Caco-2 (cell line): ENCODE results near the gene RFTN1. TPM values are rescaled to one million over a fixed set of nuclear protein-coding genes. Genes with fewer than 3 reads are reported as not detected.
A peak's percentile ranks its signal among the peaks of the same experiment; 100 is the strongest.

Experiments
- BruUV-seq: library from RNA; stranded (reverse); fragments of 400-500 nt; replicated peaks from 2 replicates; lab custom pipeline; 2021; lab: Mats Ljungman, UMichigan
- CTCF ChIA-PET: fragments of 300-600 bp; sonication (Branson Sonifier 250); formaldehyde crosslinking; loops from one replicate; lab custom pipeline; 2022; ENCODE audit warnings: antibody characterized with exemption; lab: Charles Lee
- POLR2A ChIA-PET: fragments of 300-600 bp; sonication (Branson Sonifier 250); formaldehyde crosslinking; loops from one replicate; lab custom pipeline; 2022; ENCODE audit warnings: antibody characterized with exemption; lab: Charles Lee
- DNase-seq, 2 experiments: peaks; one replicate each; pipeline versions ENCODE4 v3.0.0 to v3.0.0-alpha.2; 2020 to 2022
- H3K27me3 ChIP-seq: replicated peaks from 2 replicates; pipeline ENCODE4 v1.6.0; 2011; ENCODE audit warnings: low read length; ENCODE audit not compliant: control insufficient read depth, insufficient read depth
- H3K36me3 ChIP-seq: 2 replicates; pipeline ENCODE4 v1.5.1; 2011; ENCODE audit warnings: low read length; ENCODE audit not compliant: control insufficient read depth, insufficient read depth
- H3K4me1 ChIP-seq: fragments of 250-450 bp; sonication (Bioruptor Pico); 2 replicates; pipeline ENCODE4 v1.5.1; 2020; ENCODE audit warnings: mild to moderate bottlenecking
- H3K4me3 ChIP-seq: 2 replicates; pipeline ENCODE4 v1.5.1; 2011; ENCODE audit warnings: low read depth, mild to moderate bottlenecking, control low read depth, low read length
- H3K9me3 ChIP-seq: fragments of 250-450 bp; sonication (Bioruptor Pico); 2 replicates; pipeline ENCODE4 v1.5.1; 2020; ENCODE audit warnings: mild to moderate bottlenecking, moderate library complexity
- H3K27ac Mint-ChIP-seq: one replicate; pipeline ENCODE4 v1.8.0; 2022; ENCODE audit warnings: mixed read lengths; ENCODE audit not compliant: unreplicated experiment
- H3K27me3 Mint-ChIP-seq: one replicate; pipeline ENCODE4 v1.8.0; 2022; ENCODE audit warnings: mixed read lengths; ENCODE audit not compliant: insufficient read depth, unreplicated experiment
- H3K36me3 Mint-ChIP-seq: one replicate; pipeline ENCODE4 v1.8.0; 2022; ENCODE audit warnings: mild to moderate bottlenecking, mixed read lengths; ENCODE audit not compliant: insufficient read depth, unreplicated experiment
- H3K4me1 Mint-ChIP-seq: one replicate; pipeline ENCODE4 v1.8.0; 2022; ENCODE audit warnings: low read depth, mixed read lengths; ENCODE audit not compliant: unreplicated experiment
- H3K4me3 Mint-ChIP-seq: one replicate; pipeline ENCODE4 v1.8.0; 2022; ENCODE audit warnings: mild to moderate bottlenecking, moderate library complexity, mixed read lengths; ENCODE audit not compliant: unreplicated experiment
- H3K9me3 Mint-ChIP-seq: one replicate; pipeline ENCODE4 v1.8.0; 2022; ENCODE audit warnings: mixed read lengths; ENCODE audit not compliant: unreplicated experiment
- CTCF ChIP-seq, 2 experiments: fragments of 200-600 bp in 1 of 2; IDR thresholded peaks; 1 replicate in 1 of 2; 2 replicates in 1 of 2; pipeline versions ENCODE4 v1.5.1 to v1.8.0; 2011 to 2022; ENCODE audit warnings: antibody characterized with exemption in 1 of 2, control low read depth in 1 of 2, inconsistent platforms in 1 of 2, low read depth in 1 of 2, low read length in 1 of 2, mild to moderate bottlenecking in 1 of 2, moderate library complexity in 1 of 2; ENCODE audit not compliant: insufficient read depth in 1 of 2, severe bottlenecking in 1 of 2, unreplicated experiment in 1 of 2
- intact Hi-C: fragments of 100-400 bp; cut with micrococcal nuclease; formaldehyde crosslinking; loops from one replicate; pipeline ENCODE4 v1.10.0; 2022; ENCODE audit not compliant: unreplicated experiment
- total RNA-seq: library from RNA; stranded (reverse); gene quantifications from 2 replicates; pipeline ENCODE4 v1.2.3, GENCODE V29; 2022

The RFTN1 gene
- total RNA-seq, 1 experiment from 2014 or later, result 10.2 TPM

DNA sequence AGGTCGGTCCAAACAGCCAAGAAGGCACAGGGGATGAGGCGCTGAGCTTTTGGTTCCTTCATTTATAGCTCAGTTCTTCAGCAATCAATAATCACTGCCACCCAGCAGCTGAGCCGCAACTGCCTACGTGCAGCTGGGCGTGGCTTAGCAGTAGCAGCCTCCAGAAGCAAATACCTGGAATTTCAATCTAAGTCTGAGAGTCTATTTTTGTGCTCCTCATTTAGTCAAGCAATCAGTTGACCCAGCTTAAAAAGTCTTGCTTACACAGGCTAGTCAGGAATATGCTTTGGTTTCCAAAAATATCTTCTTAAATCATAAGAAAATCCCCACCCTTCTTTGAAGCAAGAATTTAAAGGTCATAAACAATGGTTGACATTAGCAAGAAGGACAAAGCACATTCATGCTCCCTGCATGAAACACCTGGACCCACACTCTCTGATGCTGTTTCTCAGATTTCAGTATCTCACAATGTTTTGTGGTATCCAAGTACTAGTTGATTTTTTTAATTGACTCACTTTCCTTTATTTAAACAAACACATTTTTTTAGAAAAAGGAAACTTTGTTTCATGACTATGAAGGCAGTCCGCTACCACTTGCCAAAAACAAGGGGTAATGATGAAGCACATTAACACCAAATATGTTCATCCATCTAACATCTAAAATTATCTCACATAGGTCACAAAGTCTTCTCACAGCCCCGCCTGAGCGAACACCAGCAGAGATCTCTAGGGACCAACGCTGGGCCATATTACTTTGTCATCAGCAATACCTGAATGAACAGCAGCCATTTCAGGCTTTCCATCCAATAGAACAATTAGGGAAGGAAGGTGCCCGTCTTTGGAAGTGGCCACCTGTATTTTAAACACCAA lies 142.4 kb downstream of the RFTN1 start:
- no peaks in the 10 kb centered on the region for H3K9me3 Mint-ChIP-seq
- no peaks in the 10 kb centered on the region for H3K27me3 ChIP-seq
- peaks cover 30% of the 10 kb centered on the region for H3K4me1 Mint-ChIP-seq
- BruUV-seq, result no TSS peak
- no peaks in the 10 kb centered on the region for H3K36me3 ChIP-seq
- H3K9me3 ChIP-seq, result no peaks in the 10 kb centered on the region
- H3K27me3 Mint-ChIP-seq, result no peaks in the 10 kb centered on the region
- H3K4me3 ChIP-seq, result no peak overlapping the region
- POLR2A ChIA-PET, result no interaction called here
- no peak for TF ChIP-seq CTCF (IDR thresholded peaks at IDR 0.05; ENCODE audit: insufficient read depth in 1 of 2, low read depth in 1 of 2, low read length in 1 of 2, severe bottlenecking in 1 of 2, unreplicated experiment in 1 of 2)
- CTCF ChIA-PET, result no interaction called here
- H3K27ac Mint-ChIP-seq, result peak overlapping the region; percentile 51
- intact Hi-C loops, result loop anchor here (2.0 kb wide), 1 partner anchor 110 kb away; no protein-coding TSS in a partner anchor
- H3K4me1 ChIP-seq, result peaks cover 36% of the 10 kb centered on the region
- peak; percentile 27 to 45 for DNase-seq
- H3K4me3 Mint-ChIP-seq, result peak overlapping the region; percentile 16
- H3K36me3 Mint-ChIP-seq, result no peaks in the 10 kb centered on the region

GRCh38 chr3:16370503-16370871 lies 143.0 kb downstream of the RFTN1 start:
- Mint-ChIP-seq H3K4me3 (no peak overlapping the region), H3K4me1 (peaks cover 30% of the 10 kb centered on the region), H3K36me3 (no peaks in the 10 kb centered on the region), H3K27me3 (no peaks in the 10 kb centered on the region), H3K27ac (peak overlapping the region; percentile 42), H3K9me3 (no peaks in the 10 kb centered on the region)
- intact Hi-C loops, result loop anchor here (2.0 kb wide), 1 partner anchor 110 kb away; no protein-coding TSS in a partner anchor
- ChIA-PET POLR2A (no interaction called here), CTCF (no interaction called here)
- Histone ChIP-seq H3K4me1 (peaks cover 36% of the 10 kb centered on the region), H3K36me3 (no peaks in the 10 kb centered on the region), H3K4me3 (no peak overlapping the region), H3K9me3 (no peaks in the 10 kb centered on the region), H3K27me3 (no peaks in the 10 kb centered on the region)
- BruUV-seq, result TSS peak; percentile 75
- TF ChIP-seq CTCF (IDR thresholded peaks at IDR 0.05; ENCODE audit: insufficient read depth in 1 of 2, low read depth in 1 of 2, low read length in 1 of 2, severe bottlenecking in 1 of 2, unreplicated experiment in 1 of 2), result no peak
- DNase-seq, result no peak

DNA sequence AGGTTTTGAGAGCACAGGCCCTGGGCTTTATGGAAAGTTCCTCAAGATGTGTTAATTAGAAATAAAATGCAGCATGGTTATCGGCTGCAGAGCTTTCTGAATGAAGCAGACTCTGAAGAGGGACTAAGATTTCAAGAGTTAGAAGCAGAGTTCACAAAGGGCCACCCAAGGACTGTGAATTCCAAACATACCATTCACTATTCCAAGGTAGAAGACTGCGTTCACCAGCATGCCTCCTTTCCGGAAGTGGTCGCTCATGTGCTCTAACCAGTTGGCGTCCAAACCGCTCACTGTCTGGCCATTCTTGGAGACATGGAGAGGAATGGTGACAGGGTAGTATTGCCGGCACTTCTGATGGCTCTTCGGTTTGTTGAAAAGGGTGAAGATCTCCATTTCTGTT lies 143.6 kb downstream of the RFTN1 start:
- intact Hi-C loops, result loop anchor here (2.0 kb wide), 1 partner anchor 111 kb away; no protein-coding TSS in a partner anchor
- Histone ChIP-seq H3K9me3 (no peaks in the 10 kb centered on the region), H3K4me1 (peaks cover 36% of the 10 kb centered on the region), H3K4me3 (no peak overlapping the region), H3K36me3 (no peaks in the 10 kb centered on the region), H3K27me3 (no peaks in the 10 kb centered on the region)
- Mint-ChIP-seq H3K36me3 (no peaks in the 10 kb centered on the region), H3K27me3 (no peaks in the 10 kb centered on the region), H3K4me1 (peaks cover 30% of the 10 kb centered on the region), H3K9me3 (no peaks in the 10 kb centered on the region), H3K27ac (peak overlapping the region; percentile 42), H3K4me3 (no peak overlapping the region)
- DNase-seq, result no peak
- TF ChIP-seq CTCF (IDR thresholded peaks at IDR 0.05; ENCODE audit: insufficient read depth in 1 of 2, low read depth in 1 of 2, low read length in 1 of 2, severe bottlenecking in 1 of 2, unreplicated experiment in 1 of 2), result no peak
- BruUV-seq, result no TSS peak
- POLR2A ChIA-PET, result no interaction called here
- CTCF ChIA-PET, result no interaction called here
